ENCODE measurements around the gene PHYHIPL. TPM values are rescaled to one million over a fixed set of nuclear protein-coding genes. Genes with fewer than 3 reads are reported as not detected.
A peak's percentile ranks its signal among the peaks of the same experiment; 100 is the strongest.

The PHYHIPL gene
- total and polyA plus RNA-seq, 4 donors: 1.3 to 3.0 (median 2.0) TPM

GRCh38 chr10:59143544-59143943 is 32.9 kb upstream of the PHYHIPL start:
- TF ChIP-seq ZBTB33 (IDR thresholded peaks at IDR 0.05) (no peak), FOXA1 (IDR thresholded peaks at IDR 0.05) (no peak), CTCF (IDR thresholded peaks at IDR 0.05; ENCODE audit: low read depth, low read length, missing input control) (no peak), RAD21 (IDR thresholded peaks at IDR 0.05) (no peak), RXRA (IDR thresholded peaks at IDR 0.05) (no peak), TAF1 (conservative IDR thresholded peaks at IDR 0.05) (no peak), MAX (IDR thresholded peaks at IDR 0.05) (no peak), EGR1 (IDR thresholded peaks at IDR 0.05; ENCODE audit: low read depth in 2 of 2) (no peak), NR2F2 (IDR thresholded peaks at IDR 0.05) (no peak), YY1 (IDR thresholded peaks at IDR 0.05) (no peak), REST (IDR thresholded peaks at IDR 0.05) (no peak), SP1 (IDR thresholded peaks at IDR 0.05) (no peak), ATF3 (IDR thresholded peaks at IDR 0.05) (no peak)
- Histone ChIP-seq H3K27me3 (ENCODE audit: control insufficient read depth in 4 of 4, insufficient read depth in 4 of 4, low read length in 3 of 4) (no peaks in the 10 kb centered on the region), H3K9me3 (ENCODE audit: control insufficient read depth in 4 of 4, low read length in 3 of 4) (peaks cover 0 to 1% (median 0%) of the 10 kb centered on the region in 4 donors), H3K4me3 (ENCODE audit: low read depth in 1 of 3, low read length in 3 of 3) (no peak overlapping the region), H3K9ac (ENCODE audit: low read depth in 1 of 2, low read length in 2 of 2) (no peak overlapping the region), H3K36me3 (ENCODE audit: control insufficient read depth in 4 of 4, insufficient read depth in 3 of 4, low read depth in 1 of 4, low read length in 3 of 4) (no peaks in the 10 kb centered on the region), H3K4me1 (ENCODE audit: control insufficient read depth in 4 of 4, insufficient read depth in 4 of 4, low read length in 3 of 4) (peaks cover 0 to 5% (median 3%) of the 10 kb centered on the region in 4 donors), H3K27ac (ENCODE audit: low read depth in 1 of 2, low read length in 2 of 2) (no peak overlapping the region)
- DNase-seq (ENCODE audit: low spot score): no peak
- 82% methylated on average over 1 of the region's 1 CpG for WGBS

GRCh38 chr10:59148701-59149100 is 27.7 kb upstream of the PHYHIPL start:
- Histone ChIP-seq H3K36me3 (ENCODE audit: control insufficient read depth in 4 of 4, insufficient read depth in 3 of 4, low read depth in 1 of 4, low read length in 3 of 4) (no peaks in the 10 kb centered on the region), H3K4me1 (ENCODE audit: control insufficient read depth in 4 of 4, insufficient read depth in 4 of 4, low read length in 3 of 4) (peaks cover 0 to 5% (median 5%) of the 10 kb centered on the region in 4 donors), H3K27me3 (ENCODE audit: control insufficient read depth in 4 of 4, insufficient read depth in 4 of 4, low read length in 3 of 4) (no peaks in the 10 kb centered on the region), H3K27ac (ENCODE audit: low read depth in 1 of 2, low read length in 2 of 2) (no peak overlapping the region), H3K4me3 (ENCODE audit: low read depth in 1 of 3, low read length in 3 of 3) (no peak overlapping the region), H3K9ac (ENCODE audit: low read depth in 1 of 2, low read length in 2 of 2) (no peak overlapping the region), H3K9me3 (ENCODE audit: control insufficient read depth in 4 of 4, low read length in 3 of 4) (no peaks in the 10 kb centered on the region)
- no peak for TF ChIP-seq ATF3 (IDR thresholded peaks at IDR 0.05)
- peak; percentile 66 to 82 for TF ChIP-seq HNF4A (conservative IDR thresholded peaks at IDR 0.05)
- TF ChIP-seq FOXA1 (IDR thresholded peaks at IDR 0.05): no peak
- peak in 1 of 2 donors; percentile 20 for TF ChIP-seq JUND (IDR thresholded peaks at IDR 0.05)
- peak; percentile 13 for TF ChIP-seq YY1 (IDR thresholded peaks at IDR 0.05)
- TF ChIP-seq RAD21 (IDR thresholded peaks at IDR 0.05): peak; percentile 29 to 46
- peak; percentile 47 to 59 for TF ChIP-seq RXRA (IDR thresholded peaks at IDR 0.05)
- peak; percentile 47 for TF ChIP-seq SP1 (IDR thresholded peaks at IDR 0.05)
- no peak for TF ChIP-seq FOXA2 (IDR thresholded peaks at IDR 0.05)
- 17% methylated on average over 2 of the region's 2 CpGs for WGBS
- DNase-seq (ENCODE audit: low spot score): no peak
